Upper lobe of right lung (tissue), 1 donor: ENCODE data around the gene IMMP2L. TPM values are rescaled to one million over a fixed set of nuclear protein-coding genes. Genes with fewer than 3 reads are reported as not detected.

Source experiments
- ATAC-seq: fragments of 200-7000 bp; cut with Tn5 transposase; one replicate; pipeline ENCODE4 v1.9.1; 2020; ENCODE audit warnings: mild to moderate bottlenecking, moderate library complexity
- DNase-seq: peaks from one replicate; pipeline ENCODE4 v3.0.0-alpha.2; 2020
- H3K27ac ChIP-seq: fragments of 200-600 bp; one replicate; pipeline ENCODE4 v1.8.0; 2022
- H3K27me3 ChIP-seq: fragments of 200-600 bp; one replicate; pipeline ENCODE4 v1.8.0; 2022; ENCODE audit warnings: mild to moderate bottlenecking
- H3K36me3 ChIP-seq: fragments of 200-600 bp; one replicate; pipeline ENCODE4 v1.8.0; 2022
- H3K4me1 ChIP-seq: fragments of 200-600 bp; one replicate; pipeline ENCODE4 v1.8.0; 2022
- H3K4me3 ChIP-seq: fragments of 200-600 bp; one replicate; pipeline ENCODE4 v1.8.0; 2022; ENCODE audit warnings: mild to moderate bottlenecking
- H3K9me3 ChIP-seq: fragments of 200-600 bp; one replicate; pipeline ENCODE4 v1.8.0; 2022
- CTCF ChIP-seq: fragments of 200-600 bp; IDR thresholded peaks from one replicate; pipeline ENCODE4 v1.8.0; 2022; ENCODE audit warnings: antibody characterized with exemption
- intact Hi-C: fragments of 100-400 bp; cut with DNase I; formaldehyde crosslinking; loops from one replicate; pipeline ENCODE4 v1.11.0; 2022
- total RNA-seq: library from RNA; stranded (reverse); fragmentation: NEBNext Ultra II Directional; extraction: Animal tissue kit (Norgen Biotek cat#: 25700); gene quantifications from one replicate; pipeline ENCODE4 v1.2.1, GENCODE V29; 2021
- donor health status: DM: no; HTN: yes; CAD: no; lungs with severe emphysema.

The IMMP2L gene
- total RNA-seq, 1 donor from 2014 or later, result 22.0 TPM

- no peak overlapping the region for H3K27ac ChIP-seq
- no peaks in the 10 kb centered on the region for H3K36me3 ChIP-seq
- no peaks in the 10 kb centered on the region for H3K27me3 ChIP-seq
- no peaks in the 10 kb centered on the region for H3K9me3 ChIP-seq
- no peaks in the 10 kb centered on the region for H3K4me1 ChIP-seq
- intact Hi-C loops, result no loop called here
- no peak overlapping the region for H3K4me3 ChIP-seq
- no peak for TF ChIP-seq CTCF
- ATAC-seq, result no peak
- DNase-seq, result no peak
Observed at GRCh38 chr7:110733221-110733620, 829.1 kb downstream of the IMMP2L start.

GRCh38 chr7:110724811-110725210 is 837.5 kb downstream of the IMMP2L start:
- TF ChIP-seq CTCF, result no peak
- no peak for ATAC-seq

GRCh38 chr7:110721395-110721794 is 840.9 kb downstream of the IMMP2L start:
- no peak for TF ChIP-seq CTCF
- Histone ChIP-seq H3K36me3 (no peaks in the 10 kb centered on the region), H3K27ac (no peak overlapping the region), H3K4me1 (no peaks in the 10 kb centered on the region), H3K9me3 (no peaks in the 10 kb centered on the region), H3K4me3 (no peak overlapping the region), H3K27me3 (no peaks in the 10 kb centered on the region)
- intact Hi-C loops, result no loop called here
- DNase-seq, result no peak
- ATAC-seq, result no peak

More at GRCh38 chr7:110724811-110725210, 837.5 kb downstream of the IMMP2L start:
- Histone ChIP-seq H3K4me1 (no peaks in the 10 kb centered on the region), H3K27me3 (no peaks in the 10 kb centered on the region), H3K9me3 (no peaks in the 10 kb centered on the region), H3K36me3 (no peaks in the 10 kb centered on the region), H3K4me3 (no peak overlapping the region), H3K27ac (no peak overlapping the region)
- intact Hi-C loops, result no loop called here
- DNase-seq, result no peak

GRCh38 chr7:110720626-110721025 is 841.7 kb downstream of the IMMP2L start:
- H3K36me3 ChIP-seq, result no peaks in the 10 kb centered on the region
- H3K9me3 ChIP-seq, result no peaks in the 10 kb centered on the region
- TF ChIP-seq CTCF, result no peak
- no peak overlapping the region for H3K27ac ChIP-seq
- H3K4me1 ChIP-seq, result no peaks in the 10 kb centered on the region
- intact Hi-C loops, result no loop called here
- H3K4me3 ChIP-seq, result no peak overlapping the region
- H3K27me3 ChIP-seq, result no peaks in the 10 kb centered on the region
- DNase-seq (no peak), ATAC-seq (no peak)

- DNase-seq (no peak), ATAC-seq (no peak)
- no peaks in the 10 kb centered on the region for H3K27me3 ChIP-seq
- no peak overlapping the region for H3K4me3 ChIP-seq
- no peaks in the 10 kb centered on the region for H3K36me3 ChIP-seq
- intact Hi-C loops, result no loop called here
- no peaks in the 10 kb centered on the region for H3K9me3 ChIP-seq
- no peak overlapping the region for H3K27ac ChIP-seq
- H3K4me1 ChIP-seq, result no peaks in the 10 kb centered on the region
- TF ChIP-seq CTCF, result no peak
Observed at GRCh38 chr7:110719741-110720140, 842.6 kb downstream of the IMMP2L start.

- ATAC-seq (no peak), DNase-seq (no peak)
- H3K4me1 ChIP-seq, result no peaks in the 10 kb centered on the region
- intact Hi-C loops, result no loop called here
- H3K36me3 ChIP-seq, result no peaks in the 10 kb centered on the region
- H3K4me3 ChIP-seq, result no peak overlapping the region
- H3K9me3 ChIP-seq, result no peaks in the 10 kb centered on the region
- no peaks in the 10 kb centered on the region for H3K27me3 ChIP-seq
- H3K27ac ChIP-seq, result no peak overlapping the region
- no peak for TF ChIP-seq CTCF
Observed at GRCh38 chr7:110718503-110719205, 843.6 kb downstream of the IMMP2L start.
